ENCODE data around the gene SLC43A3.

DNA sequence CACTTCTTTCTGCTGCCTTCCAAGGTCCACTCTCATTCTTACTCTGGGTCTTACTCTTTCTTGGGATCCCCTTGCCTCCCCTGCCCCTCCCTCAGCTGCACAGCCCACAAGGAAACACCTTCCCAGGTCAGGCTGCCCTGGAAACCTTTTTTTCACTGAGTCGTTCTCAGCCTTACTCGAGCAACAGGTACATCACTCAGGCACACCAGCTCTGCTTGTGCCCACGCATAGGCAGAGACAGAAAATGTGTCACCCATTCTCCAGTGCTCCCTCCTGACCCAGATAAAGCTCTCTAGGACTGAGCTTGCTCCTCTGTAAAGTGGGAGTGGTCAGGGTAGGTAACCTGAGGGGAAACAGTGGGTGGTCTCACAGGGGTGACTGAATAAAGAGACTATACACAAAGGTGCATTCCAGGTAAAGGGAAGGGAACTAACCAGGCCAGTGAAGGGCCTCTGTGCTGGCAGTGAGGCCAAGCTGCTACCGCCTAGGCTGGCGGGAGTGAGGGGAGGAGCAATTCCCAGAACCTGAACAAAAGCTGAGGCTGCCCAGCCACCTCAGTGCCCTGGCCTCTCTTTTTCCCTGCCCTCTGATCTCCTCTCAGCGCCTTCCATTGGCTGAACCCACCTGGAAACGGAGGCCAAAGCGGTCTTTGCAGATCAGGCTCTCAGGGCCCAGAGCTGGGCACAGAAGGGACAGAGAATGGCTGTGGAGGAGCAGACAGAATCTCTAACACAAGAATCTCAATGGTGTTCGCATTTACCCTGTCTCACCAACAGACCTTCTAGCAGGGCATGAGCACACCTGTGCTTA lies 61.9 kb downstream of the SLC43A3 start:
- TF ChIP-seq POLR2A (IDR thresholded peaks at IDR 0.05; ENCODE audit: low read length) (no peak), GATA1 (IDR thresholded peaks at IDR 0.05; ENCODE audit: low read depth, low read length) (no peak)

Data from erythroblast (primary cell).